A673 (cell line): ENCODE results near the gene ADTRP. TPM values are rescaled to one million over a fixed set of nuclear protein-coding genes. Genes with fewer than 3 reads are reported as not detected.

Experiments
- BruUV-seq: library from RNA; stranded (reverse); fragments of 400-500 nt; replicated peaks from 2 replicates; lab custom pipeline; 2021; lab: Mats Ljungman, UMichigan
- CTCF ChIA-PET: fragments of 300-600 bp; sonication (Branson Sonifier 250); formaldehyde crosslinking; loops from one replicate; lab custom pipeline; 2022; ENCODE audit warnings: antibody characterized with exemption; lab: Charles Lee
- POLR2A ChIA-PET: fragments of 300-600 bp; sonication (Branson Sonifier 250); formaldehyde crosslinking; loops from one replicate; lab custom pipeline; 2022; ENCODE audit warnings: antibody characterized with exemption; ENCODE audit not compliant: low non-redundant PET; lab: Charles Lee
- DNase-seq: peaks from one replicate; pipeline ENCODE4 v3.0.0-alpha.2; 2015; ENCODE audit warnings: low spot score
- H3K27ac ChIP-seq: fragments of 200-600 bp; sonication (generic); 2 replicates; pipeline ENCODE4 v1.5.1; 2016; ENCODE audit warnings: mixed run types, low read depth, mild to moderate bottlenecking, mixed read lengths, antibody characterized with exemption, low read length; ENCODE audit not compliant: poor library complexity, severe bottlenecking
- H3K27me3 ChIP-seq: fragments of 200-600 bp; sonication (generic); replicated peaks from 2 replicates; pipeline ENCODE4 v1.6.1; 2017; ENCODE audit warnings: mixed run types, low read depth, mild to moderate bottlenecking, mixed read lengths, antibody characterized with exemption, low read length; ENCODE audit not compliant: insufficient read depth, poor library complexity
- H3K36me3 ChIP-seq: fragments of 200-600 bp; sonication (generic); 2 replicates; pipeline ENCODE4 v1.6.1; 2016; ENCODE audit warnings: mixed run types, mild to moderate bottlenecking, mixed read lengths, antibody characterized with exemption, low read length; ENCODE audit not compliant: insufficient read depth, poor library complexity, severe bottlenecking
- H3K4me1 ChIP-seq: fragments of 200-600 bp; sonication (generic); 2 replicates; pipeline ENCODE4 v1.6.1; 2017; ENCODE audit warnings: mixed run types, mild to moderate bottlenecking, mixed read lengths, antibody characterized with exemption, low read length; ENCODE audit not compliant: insufficient read depth, poor library complexity, severe bottlenecking
- H3K4me3 ChIP-seq: fragments of 200-600 bp; sonication (generic); 2 replicates; pipeline ENCODE4 v1.5.1; 2016; ENCODE audit warnings: low read depth, mixed run types, mild to moderate bottlenecking, mixed read lengths, low read length; ENCODE audit not compliant: poor library complexity, severe bottlenecking
- H3K9me3 ChIP-seq: fragments of 200-600 bp; sonication (generic); 2 replicates; pipeline ENCODE4 v1.6.1; 2016; ENCODE audit warnings: mixed run types, low read depth, mild to moderate bottlenecking, mixed read lengths, antibody characterized with exemption, low read length; ENCODE audit not compliant: poor library complexity, severe bottlenecking
- EZH2 ChIP-seq: fragments of 200-600 bp; sonication (generic); IDR thresholded peaks from 2 replicates; pipeline ENCODE4 v1.6.1; 2017; ENCODE audit warnings: borderline replicate concordance, low read depth, mild to moderate bottlenecking, mixed read lengths, antibody characterized with exemption, low read length; ENCODE audit not compliant: poor library complexity, severe bottlenecking
- intact Hi-C: fragments of 100-400 bp; cut with micrococcal nuclease; formaldehyde crosslinking; loops from one replicate; pipeline ENCODE4 v1.10.0; 2022; ENCODE audit not compliant: unreplicated experiment
- total RNA-seq: library from RNA; stranded (reverse); gene quantifications from 2 replicates; pipeline ENCODE4 v1.2.3, GENCODE V29; 2021
- TF ChIP-seq, protein P1 (sequence below): fragments of 300-800, 200-600 bp; sonication (generic); conservative IDR thresholded peaks from 2 replicates; pipeline ENCODE4 v1.5.1; 2017; ENCODE audit warnings: low read depth, mild to moderate bottlenecking, antibody characterized with exemption, low read length, moderate library complexity, mixed read lengths

The ADTRP gene
- total RNA-seq, 1 experiment from 2014 or later: not detected

DNA sequence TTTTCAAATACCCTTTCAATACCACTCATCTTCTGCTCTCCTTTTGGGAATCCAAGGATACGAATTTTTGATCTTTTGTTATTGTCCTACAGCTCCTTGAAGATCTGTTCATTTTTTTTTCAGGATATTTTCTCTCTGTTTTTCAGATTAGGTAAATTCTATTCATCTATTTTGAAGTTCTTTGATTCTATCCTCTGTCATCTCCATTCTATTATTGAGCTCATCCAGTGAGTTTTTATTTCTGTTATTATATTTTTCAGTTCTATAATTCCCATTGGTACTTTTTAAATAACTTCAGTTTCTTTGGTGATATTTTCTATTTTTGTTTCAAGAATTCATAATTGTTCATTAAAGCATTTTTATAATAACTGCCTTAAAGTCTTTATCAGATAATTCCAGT lies 14.7 kb upstream of the ADTRP start:
- H3K9me3 ChIP-seq: no peaks in the 10 kb centered on the region
- H3K27me3 ChIP-seq: no peaks in the 10 kb centered on the region
- BruUV-seq: no TSS peak
- H3K4me1 ChIP-seq: no peaks in the 10 kb centered on the region
- no peak overlapping the region for H3K27ac ChIP-seq
- H3K36me3 ChIP-seq: no peaks in the 10 kb centered on the region
- no peak for DNase-seq
- ChIA-PET POLR2A (no interaction called here), CTCF (no interaction called here)
- H3K4me3 ChIP-seq: no peak overlapping the region
- intact Hi-C loops: no loop called here
- TF ChIP-seq EZH2: no peak
- TF ChIP-seq, protein P1, sequence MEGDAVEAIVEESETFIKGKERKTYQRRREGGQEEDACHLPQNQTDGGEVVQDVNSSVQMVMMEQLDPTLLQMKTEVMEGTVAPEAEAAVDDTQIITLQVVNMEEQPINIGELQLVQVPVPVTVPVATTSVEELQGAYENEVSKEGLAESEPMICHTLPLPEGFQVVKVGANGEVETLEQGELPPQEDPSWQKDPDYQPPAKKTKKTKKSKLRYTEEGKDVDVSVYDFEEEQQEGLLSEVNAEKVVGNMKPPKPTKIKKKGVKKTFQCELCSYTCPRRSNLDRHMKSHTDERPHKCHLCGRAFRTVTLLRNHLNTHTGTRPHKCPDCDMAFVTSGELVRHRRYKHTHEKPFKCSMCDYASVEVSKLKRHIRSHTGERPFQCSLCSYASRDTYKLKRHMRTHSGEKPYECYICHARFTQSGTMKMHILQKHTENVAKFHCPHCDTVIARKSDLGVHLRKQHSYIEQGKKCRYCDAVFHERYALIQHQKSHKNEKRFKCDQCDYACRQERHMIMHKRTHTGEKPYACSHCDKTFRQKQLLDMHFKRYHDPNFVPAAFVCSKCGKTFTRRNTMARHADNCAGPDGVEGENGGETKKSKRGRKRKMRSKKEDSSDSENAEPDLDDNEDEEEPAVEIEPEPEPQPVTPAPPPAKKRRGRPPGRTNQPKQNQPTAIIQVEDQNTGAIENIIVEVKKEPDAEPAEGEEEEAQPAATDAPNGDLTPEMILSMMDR: no peak

DNA sequence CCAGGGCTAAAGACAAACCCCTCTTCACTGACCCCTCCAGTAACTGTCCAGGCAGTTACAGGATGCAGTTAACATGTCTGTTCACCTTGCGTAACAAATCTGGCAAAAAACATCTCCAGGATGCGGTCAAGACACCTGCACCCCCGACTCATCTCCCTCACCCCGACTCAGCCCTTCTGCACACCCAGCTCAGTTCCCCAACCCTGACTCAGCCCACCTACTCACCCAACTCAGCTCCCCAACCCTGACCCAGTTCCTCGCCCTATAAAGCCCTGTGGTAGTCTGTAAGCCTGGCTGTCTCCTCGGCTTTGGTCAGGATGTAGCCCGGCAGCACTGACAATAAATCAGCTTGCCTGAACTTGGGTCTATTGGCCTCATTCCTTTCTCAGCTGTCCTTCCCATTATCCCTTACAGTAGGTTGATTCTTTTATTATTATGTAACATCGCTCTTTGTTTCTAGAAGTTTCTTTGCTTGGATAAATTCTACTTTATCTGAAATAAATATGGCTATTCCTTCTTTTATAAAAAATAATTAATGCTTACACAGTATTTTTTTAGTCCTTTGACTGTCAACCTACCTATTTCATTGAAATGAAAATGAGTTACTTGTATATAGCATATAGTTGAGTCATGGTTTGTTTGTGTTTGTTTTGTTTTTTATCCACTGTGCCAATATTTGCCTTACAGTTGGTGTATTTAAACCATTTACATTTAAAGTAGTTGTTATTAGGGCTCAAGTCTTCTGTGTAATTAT lies 12.9 kb upstream of the ADTRP start:
- ChIA-PET POLR2A (no interaction called here), CTCF (no interaction called here)
- no TSS peak for BruUV-seq
- Histone ChIP-seq H3K36me3 (no peaks in the 10 kb centered on the region), H3K27ac (no peak overlapping the region), H3K9me3 (no peaks in the 10 kb centered on the region), H3K4me1 (no peaks in the 10 kb centered on the region), H3K27me3 (no peaks in the 10 kb centered on the region), H3K4me3 (no peak overlapping the region)
- intact Hi-C loops: no loop called here
- TF ChIP-seq, protein P1: no peak
- no peak for TF ChIP-seq EZH2
- no peak for DNase-seq

DNA sequence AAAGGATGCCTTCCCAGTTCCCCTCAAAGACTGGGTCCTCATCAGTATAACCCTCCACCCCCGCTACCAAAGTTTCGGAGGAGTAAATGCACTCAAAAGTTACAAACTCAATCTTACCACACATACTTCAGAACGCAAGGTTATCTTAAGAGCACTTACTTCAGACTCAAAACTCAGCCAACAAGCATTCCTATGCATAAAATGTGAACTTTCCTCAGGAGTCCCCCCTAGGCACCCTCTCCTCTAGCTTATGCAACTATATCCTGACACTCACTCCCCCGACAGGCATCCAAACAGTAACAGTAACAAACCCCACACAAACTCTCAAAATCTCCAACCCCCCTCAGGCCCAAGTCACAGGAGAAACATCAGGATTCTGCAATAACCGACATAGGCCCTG lies 11.1 kb upstream of the ADTRP start:
- BruUV-seq: no TSS peak
- intact Hi-C loops: no loop called here
- Histone ChIP-seq H3K9me3 (no peaks in the 10 kb centered on the region), H3K27ac (no peak overlapping the region), H3K27me3 (no peaks in the 10 kb centered on the region), H3K4me1 (no peaks in the 10 kb centered on the region), H3K36me3 (no peaks in the 10 kb centered on the region), H3K4me3 (no peak overlapping the region)
- ChIA-PET POLR2A (no interaction called here), CTCF (no interaction called here)
- TF ChIP-seq, protein P1: no peak
- TF ChIP-seq EZH2: no peak
- no peak for DNase-seq
